ENCODE measurements around the gene SPATA31D1. TPM values are rescaled to one million over a fixed set of nuclear protein-coding genes. Genes with fewer than 3 reads are reported as not detected.

Gene SPATA31D1
- total RNA-seq, 1 experiment from 2014 or later: not detected

GRCh38 chr9:81979196-81979595 lies 9.4 kb upstream of the SPATA31D1 start:
- CTCF ChIA-PET: no interaction called here
- H3K27ac Mint-ChIP-seq: no peak overlapping the region

GRCh38 chr9:81980568-81980967 lies 8.0 kb upstream of the SPATA31D1 start:
- ATAC-seq: no peak
- no peaks in the 10 kb centered on the region for H3K9me3 Mint-ChIP-seq
- no peaks in the 10 kb centered on the region for H3K27me3 Mint-ChIP-seq (ENCODE audit: low read depth)
- no peak overlapping the region for H3K27ac Mint-ChIP-seq
- POLR2A ChIA-PET: no interaction called here
- H3K4me3 Mint-ChIP-seq: no peak overlapping the region
- TF ChIP-seq NR1H2 (CRISPR knock-in tag; IDR thresholded peaks at IDR 0.05): no peak
- TF ChIP-seq, protein P1, sequence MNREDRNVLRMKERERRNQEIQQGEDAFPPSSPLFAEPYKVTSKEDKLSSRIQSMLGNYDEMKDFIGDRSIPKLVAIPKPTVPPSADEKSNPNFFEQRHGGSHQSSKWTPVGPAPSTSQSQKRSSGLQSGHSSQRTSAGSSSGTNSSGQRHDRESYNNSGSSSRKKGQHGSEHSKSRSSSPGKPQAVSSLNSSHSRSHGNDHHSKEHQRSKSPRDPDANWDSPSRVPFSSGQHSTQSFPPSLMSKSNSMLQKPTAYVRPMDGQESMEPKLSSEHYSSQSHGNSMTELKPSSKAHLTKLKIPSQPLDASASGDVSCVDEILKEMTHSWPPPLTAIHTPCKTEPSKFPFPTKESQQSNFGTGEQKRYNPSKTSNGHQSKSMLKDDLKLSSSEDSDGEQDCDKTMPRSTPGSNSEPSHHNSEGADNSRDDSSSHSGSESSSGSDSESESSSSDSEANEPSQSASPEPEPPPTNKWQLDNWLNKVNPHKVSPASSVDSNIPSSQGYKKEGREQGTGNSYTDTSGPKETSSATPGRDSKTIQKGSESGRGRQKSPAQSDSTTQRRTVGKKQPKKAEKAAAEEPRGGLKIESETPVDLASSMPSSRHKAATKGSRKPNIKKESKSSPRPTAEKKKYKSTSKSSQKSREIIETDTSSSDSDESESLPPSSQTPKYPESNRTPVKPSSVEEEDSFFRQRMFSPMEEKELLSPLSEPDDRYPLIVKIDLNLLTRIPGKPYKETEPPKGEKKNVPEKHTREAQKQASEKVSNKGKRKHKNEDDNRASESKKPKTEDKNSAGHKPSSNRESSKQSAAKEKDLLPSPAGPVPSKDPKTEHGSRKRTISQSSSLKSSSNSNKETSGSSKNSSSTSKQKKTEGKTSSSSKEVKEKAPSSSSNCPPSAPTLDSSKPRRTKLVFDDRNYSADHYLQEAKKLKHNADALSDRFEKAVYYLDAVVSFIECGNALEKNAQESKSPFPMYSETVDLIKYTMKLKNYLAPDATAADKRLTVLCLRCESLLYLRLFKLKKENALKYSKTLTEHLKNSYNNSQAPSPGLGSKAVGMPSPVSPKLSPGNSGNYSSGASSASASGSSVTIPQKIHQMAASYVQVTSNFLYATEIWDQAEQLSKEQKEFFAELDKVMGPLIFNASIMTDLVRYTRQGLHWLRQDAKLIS (CRISPR knock-in tag; IDR thresholded peaks at IDR 0.05; ENCODE audit: borderline replicate concordance): no peak
- TF ChIP-seq, protein P2, sequence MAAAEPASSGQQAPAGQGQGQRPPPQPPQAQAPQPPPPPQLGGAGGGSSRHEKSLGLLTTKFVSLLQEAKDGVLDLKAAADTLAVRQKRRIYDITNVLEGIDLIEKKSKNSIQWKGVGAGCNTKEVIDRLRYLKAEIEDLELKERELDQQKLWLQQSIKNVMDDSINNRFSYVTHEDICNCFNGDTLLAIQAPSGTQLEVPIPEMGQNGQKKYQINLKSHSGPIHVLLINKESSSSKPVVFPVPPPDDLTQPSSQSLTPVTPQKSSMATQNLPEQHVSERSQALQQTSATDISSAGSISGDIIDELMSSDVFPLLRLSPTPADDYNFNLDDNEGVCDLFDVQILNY (CRISPR knock-in tag; IDR thresholded peaks at IDR 0.05): no peak
- TF ChIP-seq GTF2I (CRISPR knock-in tag; conservative IDR thresholded peaks at IDR 0.05): no peak
- TF ChIP-seq CREM (CRISPR knock-in tag; IDR thresholded peaks at IDR 0.05): no peak
- no peak for TF ChIP-seq RELA (CRISPR knock-in tag; IDR thresholded peaks at IDR 0.05; ENCODE audit: borderline replicate concordance)
- TF ChIP-seq ZNF281 (CRISPR knock-in tag; IDR thresholded peaks at IDR 0.05): no peak
- TF ChIP-seq AR (CRISPR knock-in tag; IDR thresholded peaks at IDR 0.05): no peak
- no peaks in the 10 kb centered on the region for H3K36me3 Mint-ChIP-seq
- CTCF ChIA-PET: no interaction called here
- DNase-seq (ENCODE audit: low spot score): no peak
- 0 out of 2 replicates have a peak, but pooled peaks cover 4% of the 10 kb centered on the region for H3K4me1 Mint-ChIP-seq

More at GRCh38 chr9:81979196-81979595, 9.4 kb upstream of the SPATA31D1 start:
- no peak for ATAC-seq
- Mint-ChIP-seq H3K4me1 (no peaks in the 10 kb centered on the region), H3K27me3 (ENCODE audit: low read depth) (no peaks in the 10 kb centered on the region), H3K36me3 (no peaks in the 10 kb centered on the region), H3K9me3 (peaks cover 7% of the 10 kb centered on the region), H3K4me3 (no peak overlapping the region)
- POLR2A ChIA-PET: no interaction called here
- TF ChIP-seq ATF1 (CRISPR knock-in tag; IDR thresholded peaks at IDR 0.05): no peak
- TF ChIP-seq, protein P3, sequence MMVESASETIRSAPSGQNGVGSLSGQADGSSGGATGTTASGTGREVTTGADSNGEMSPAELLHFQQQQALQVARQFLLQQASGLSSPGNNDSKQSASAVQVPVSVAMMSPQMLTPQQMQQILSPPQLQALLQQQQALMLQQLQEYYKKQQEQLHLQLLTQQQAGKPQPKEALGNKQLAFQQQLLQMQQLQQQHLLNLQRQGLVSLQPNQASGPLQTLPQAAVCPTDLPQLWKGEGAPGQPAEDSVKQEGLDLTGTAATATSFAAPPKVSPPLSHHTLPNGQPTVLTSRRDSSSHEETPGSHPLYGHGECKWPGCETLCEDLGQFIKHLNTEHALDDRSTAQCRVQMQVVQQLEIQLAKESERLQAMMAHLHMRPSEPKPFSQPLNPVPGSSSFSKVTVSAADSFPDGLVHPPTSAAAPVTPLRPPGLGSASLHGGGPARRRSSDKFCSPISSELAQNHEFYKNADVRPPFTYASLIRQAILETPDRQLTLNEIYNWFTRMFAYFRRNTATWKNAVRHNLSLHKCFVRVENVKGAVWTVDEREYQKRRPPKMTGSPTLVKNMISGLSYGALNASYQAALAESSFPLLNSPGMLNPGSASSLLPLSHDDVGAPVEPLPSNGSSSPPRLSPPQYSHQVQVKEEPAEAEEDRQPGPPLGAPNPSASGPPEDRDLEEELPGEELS (CRISPR knock-in tag; IDR thresholded peaks at IDR 0.05): no peak
- no peak for DNase-seq (ENCODE audit: low spot score)

Data from WTC11 (cell line).